OCI-LY7 (cell line): ENCODE measurements around the gene CTNNA3. TPM values are rescaled to one million over a fixed set of nuclear protein-coding genes. Genes with fewer than 3 reads are reported as not detected.
"Not testable (repeated sequence)": the region's sequence is repeated elsewhere in the genome, so short reads cannot be mapped to it uniquely, and the experiment has no call there.

Source experiments
- BruUV-seq: library from RNA; stranded (reverse); fragments of 400-500 nt; replicated peaks from 2 replicates; lab custom pipeline; 2021; lab: Mats Ljungman, UMichigan
- CTCF ChIA-PET: fragments of 300-600 bp; sonication (Branson Sonifier 250); formaldehyde crosslinking; loops from one replicate; lab custom pipeline; 2022; ENCODE audit warnings: antibody characterized with exemption; ENCODE audit not compliant: unreplicated experiment; lab: Charles Lee
- POLR2A ChIA-PET: fragments of 300-600 bp; sonication (Branson Sonifier 250); formaldehyde crosslinking; loops from one replicate; lab custom pipeline; 2022; ENCODE audit warnings: antibody characterized with exemption; lab: Charles Lee
- DNase-seq: peaks from one replicate; pipeline ENCODE4 v3.0.0-alpha.2; 2015; ENCODE audit warnings: low spot score
- H2AFZ ChIP-seq: fragments of 200-600 bp; sonication (generic), shearing (Covaris generic); 2 replicates; pipeline ENCODE4 v1.6.1; 2014; ENCODE audit warnings: mild to moderate bottlenecking, antibody characterized with exemption, low read length, moderate library complexity
- H3K27ac ChIP-seq: fragments of 200-600 bp; sonication (generic); 2 replicates; pipeline ENCODE4 v1.5.1; 2014; ENCODE audit warnings: mixed run types, low read depth, mild to moderate bottlenecking, moderate library complexity, low read length, inconsistent platforms; ENCODE audit not compliant: poor library complexity, severe bottlenecking
- H3K36me3 ChIP-seq: fragments of 200-600 bp; sonication (generic); 2 replicates; pipeline ENCODE4 v1.6.1; 2014; ENCODE audit warnings: mild to moderate bottlenecking, antibody characterized with exemption, low read length, moderate library complexity, mixed read lengths; ENCODE audit not compliant: insufficient read depth
- H3K4me1 ChIP-seq: fragments of 200-600 bp; sonication (generic); 2 replicates; pipeline ENCODE4 v1.5.1; 2014; ENCODE audit warnings: mild to moderate bottlenecking, low read length; ENCODE audit not compliant: insufficient read depth, poor library complexity, severe bottlenecking
- H3K4me2 ChIP-seq: fragments of 200-600 bp; sonication (generic); 2 replicates; pipeline ENCODE4 v1.6.1; 2014; ENCODE audit warnings: mild to moderate bottlenecking, low read length
- H3K4me3 ChIP-seq: fragments of 200-600 bp; sonication (generic); 2 replicates; pipeline ENCODE4 v1.5.1; 2014; ENCODE audit warnings: mild to moderate bottlenecking, low read depth, low read length; ENCODE audit not compliant: poor library complexity, severe bottlenecking
- H3K79me2 ChIP-seq: fragments of 200-600 bp; sonication (generic); 2 replicates; pipeline ENCODE4 v1.6.1; 2016; ENCODE audit warnings: low read depth, mild to moderate bottlenecking, low read length, moderate library complexity, mixed read lengths; ENCODE audit not compliant: insufficient read depth
- H3K9me2 ChIP-seq: fragments of 200-600 bp; sonication (generic); 2 replicates; pipeline ENCODE4 v1.6.1; 2016; ENCODE audit warnings: mild to moderate bottlenecking, low read length, mixed read lengths; ENCODE audit not compliant: insufficient read depth
- H3K9me3 ChIP-seq: fragments of 200-600 bp; sonication (generic); 2 replicates; pipeline ENCODE4 v1.6.1; 2014; ENCODE audit warnings: mild to moderate bottlenecking, mixed run types, low read length, mixed read lengths
- H4K20me1 ChIP-seq: fragments of 200-600 bp; sonication (generic); 2 replicates; pipeline ENCODE4 v1.6.1; 2014; ENCODE audit warnings: mild to moderate bottlenecking, antibody characterized with exemption, low read length, moderate library complexity, mixed read lengths; ENCODE audit not compliant: insufficient read depth
- EZH2phosphoT487 ChIP-seq: fragments of 200-600 bp; sonication (generic); IDR thresholded peaks from 2 replicates; pipeline ENCODE4 v1.6.1; 2018; ENCODE audit warnings: low read depth, borderline replicate concordance, mild to moderate bottlenecking, mixed run types, antibody characterized with exemption, low read length, moderate library complexity, mixed read lengths
- intact Hi-C: fragments of 100-400 bp; cut with micrococcal nuclease; formaldehyde crosslinking; loops from one replicate; pipeline ENCODE4 v1.10.0; 2022; ENCODE audit not compliant: unreplicated experiment
- total RNA-seq, 2 experiments: library from RNA; depleted of rRNA in 1 of 2; stranded (reverse); fragments of >200 nt in 1 of 2; shearing (Covaris generic) in 1 of 2; gene quantifications; 2 replicates each; pipeline ENCODE4 v1.2.3, GENCODE V29; 2014 to 2022
- TF ChIP-seq, protein P1 (sequence below): fragments of 200-600 bp; sonication (generic); conservative IDR thresholded peaks from 2 replicates; pipeline ENCODE4 v1.5.1; 2014; ENCODE audit warnings: mild to moderate bottlenecking, antibody characterized with exemption, low read length, moderate library complexity, mixed read lengths

The CTNNA3 gene
- total RNA-seq, 2 experiments from 2014 or later: not detected

DNA sequence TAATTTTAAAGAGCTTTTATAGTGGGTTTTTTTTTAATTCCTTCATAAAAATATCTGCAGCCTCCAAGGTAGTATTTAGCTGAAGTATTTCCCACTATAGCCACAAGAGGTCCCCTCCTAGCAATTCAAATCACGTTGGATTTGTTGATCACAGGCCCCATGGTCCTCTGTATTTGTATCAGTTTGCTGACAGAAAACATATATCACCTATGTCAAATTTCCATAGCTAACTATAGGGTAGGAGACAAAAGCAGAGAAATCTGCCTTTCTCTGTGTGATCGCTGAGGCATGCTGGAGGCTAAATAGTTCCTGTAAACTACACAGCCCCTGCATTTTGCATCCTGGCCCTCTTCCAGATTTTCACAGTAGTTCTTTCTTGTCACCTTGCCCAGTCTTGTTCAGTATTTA, 1.7 kb upstream of the CTNNA3 start:
- no TSS peak for BruUV-seq
- intact Hi-C loops: loop anchor here (1.0 kb wide), 1 partner anchor 82 kb away; no protein-coding TSS in a partner anchor

DNA sequence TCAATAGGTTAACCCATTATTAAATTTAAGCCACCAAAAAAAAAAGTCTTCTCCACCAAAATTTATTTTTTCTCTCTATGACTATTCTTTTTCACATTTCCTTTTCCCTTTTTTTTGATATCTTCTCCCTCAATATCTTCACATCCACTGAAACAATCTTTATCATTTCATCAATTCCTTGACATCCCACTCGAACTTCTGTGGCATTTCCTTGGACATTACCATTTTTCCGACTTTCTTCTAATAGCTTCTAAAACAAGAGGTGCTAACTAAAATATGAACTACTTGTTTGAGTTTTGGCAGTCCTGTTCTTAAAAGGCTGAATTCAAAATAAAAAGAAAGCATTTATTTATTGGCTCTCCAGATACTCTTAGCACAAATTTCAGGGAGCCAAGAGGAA, 684 bp upstream of the CTNNA3 start:
- Histone ChIP-seq H3K27ac (no peak overlapping the region), H3K4me2 (peak overlapping the region; percentile 47; the same call in 1 of the 2 replicates), H3K9me3 (no peaks in the 10 kb centered on the region), H3K79me2 (no peaks in the 10 kb centered on the region), H4K20me1 (no peaks in the 10 kb centered on the region), H3K36me3 (no peaks in the 10 kb centered on the region), H2AFZ (no peak overlapping the region), H3K9me2 (no peaks in the 10 kb centered on the region), H3K4me1 (peaks cover 23% of the 10 kb centered on the region), H3K4me3 (no peak overlapping the region)
- POLR2A ChIA-PET: interaction anchor here (0.6 to 3.2 kb wide), 11 partner anchors 10 to 90 kb away, joined by 3 to 46 read pairs (median 4); no protein-coding TSS in a partner anchor
- intact Hi-C loops: loop anchor here (1.0 kb wide), 1 partner anchor 83 kb away; no protein-coding TSS in a partner anchor
- TF ChIP-seq, protein P1, sequence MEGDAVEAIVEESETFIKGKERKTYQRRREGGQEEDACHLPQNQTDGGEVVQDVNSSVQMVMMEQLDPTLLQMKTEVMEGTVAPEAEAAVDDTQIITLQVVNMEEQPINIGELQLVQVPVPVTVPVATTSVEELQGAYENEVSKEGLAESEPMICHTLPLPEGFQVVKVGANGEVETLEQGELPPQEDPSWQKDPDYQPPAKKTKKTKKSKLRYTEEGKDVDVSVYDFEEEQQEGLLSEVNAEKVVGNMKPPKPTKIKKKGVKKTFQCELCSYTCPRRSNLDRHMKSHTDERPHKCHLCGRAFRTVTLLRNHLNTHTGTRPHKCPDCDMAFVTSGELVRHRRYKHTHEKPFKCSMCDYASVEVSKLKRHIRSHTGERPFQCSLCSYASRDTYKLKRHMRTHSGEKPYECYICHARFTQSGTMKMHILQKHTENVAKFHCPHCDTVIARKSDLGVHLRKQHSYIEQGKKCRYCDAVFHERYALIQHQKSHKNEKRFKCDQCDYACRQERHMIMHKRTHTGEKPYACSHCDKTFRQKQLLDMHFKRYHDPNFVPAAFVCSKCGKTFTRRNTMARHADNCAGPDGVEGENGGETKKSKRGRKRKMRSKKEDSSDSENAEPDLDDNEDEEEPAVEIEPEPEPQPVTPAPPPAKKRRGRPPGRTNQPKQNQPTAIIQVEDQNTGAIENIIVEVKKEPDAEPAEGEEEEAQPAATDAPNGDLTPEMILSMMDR: no peak
- no peak for TF ChIP-seq EZH2phosphoT487
- no TSS peak for BruUV-seq
- DNase-seq: no peak
- CTCF ChIA-PET: interaction anchor here (0.8 to 2.9 kb wide), 5 partner anchors 27 to 85 kb away, joined by 3 to 44 read pairs (median 6); no protein-coding TSS in a partner anchor

More for the DNA sequence above, 1.7 kb upstream of the CTNNA3 start:
- Histone ChIP-seq H3K79me2 (no peaks in the 10 kb centered on the region), H3K9me3 (no peaks in the 10 kb centered on the region), H3K36me3 (no peaks in the 10 kb centered on the region), H4K20me1 (no peaks in the 10 kb centered on the region), H3K4me2 (peak overlapping the region; percentile 22; the same call in 1 of the 2 replicates), H3K9me2 (no peaks in the 10 kb centered on the region), H2AFZ (peak overlapping the region; percentile 88), H3K4me3 (no peak overlapping the region), H3K4me1 (peaks cover 23% of the 10 kb centered on the region), H3K27ac (no peak overlapping the region)
- ChIA-PET POLR2A (interaction anchor here (0.6 to 3.2 kb wide), 12 partner anchors 9 to 91 kb away, joined by 3 to 46 read pairs (median 4); no protein-coding TSS in a partner anchor), CTCF (interaction anchor here (0.6 to 2.9 kb wide), 6 partner anchors 31 to 84 kb away, joined by 3 to 44 read pairs (median 4); no protein-coding TSS in a partner anchor)
- DNase-seq: peak; percentile 75
- TF ChIP-seq EZH2phosphoT487: no peak
- TF ChIP-seq, protein P1: peak; percentile 90

DNA sequence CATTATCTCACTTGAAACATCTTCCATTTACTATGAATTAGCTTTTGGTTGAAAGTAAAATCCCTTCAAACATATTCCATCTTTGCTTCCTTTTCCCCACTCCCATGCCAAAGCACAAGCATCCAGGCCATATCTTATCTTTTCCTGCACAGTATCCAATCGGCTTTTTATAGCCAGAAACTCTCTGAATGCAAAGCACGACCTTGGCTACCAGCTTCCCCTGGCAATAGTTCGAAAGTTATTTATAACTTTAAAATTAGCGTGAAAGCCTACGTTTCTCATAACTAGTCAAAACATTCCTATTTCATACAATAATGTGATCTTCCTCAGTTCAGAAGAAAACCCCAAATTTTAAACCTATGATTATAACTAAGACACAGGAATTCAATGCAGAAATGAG, 440 bp downstream of the CTNNA3 start:
- peaks cover 23% of the 10 kb centered on the region for H3K4me1 ChIP-seq
- ChIA-PET CTCF (interaction anchor here (1.0 to 2.9 kb wide), 2 partner anchors 83 to 84 kb away, joined by 4 to 44 read pairs; no protein-coding TSS in a partner anchor), POLR2A (interaction anchor here (0.6 to 3.2 kb wide), 9 partner anchors 32 to 86 kb away, joined by 3 to 46 read pairs (median 4); no protein-coding TSS in a partner anchor)
- no peak overlapping the region for H3K4me3 ChIP-seq
- no TSS peak for BruUV-seq
- H3K36me3 ChIP-seq: no peaks in the 10 kb centered on the region
- TF ChIP-seq, protein P1: no peak
- TF ChIP-seq EZH2phosphoT487: no peak
- H3K9me2 ChIP-seq: no peaks in the 10 kb centered on the region
- H3K4me2 ChIP-seq: peak overlapping the region; percentile 47
- intact Hi-C loops: no loop called here
- no peak overlapping the region for H3K27ac ChIP-seq
- no peak for DNase-seq
- no peaks in the 10 kb centered on the region for H3K79me2 ChIP-seq
- H4K20me1 ChIP-seq: no peaks in the 10 kb centered on the region
- peak overlapping the region; percentile 56 for H2AFZ ChIP-seq
- H3K9me3 ChIP-seq: no peaks in the 10 kb centered on the region

DNA sequence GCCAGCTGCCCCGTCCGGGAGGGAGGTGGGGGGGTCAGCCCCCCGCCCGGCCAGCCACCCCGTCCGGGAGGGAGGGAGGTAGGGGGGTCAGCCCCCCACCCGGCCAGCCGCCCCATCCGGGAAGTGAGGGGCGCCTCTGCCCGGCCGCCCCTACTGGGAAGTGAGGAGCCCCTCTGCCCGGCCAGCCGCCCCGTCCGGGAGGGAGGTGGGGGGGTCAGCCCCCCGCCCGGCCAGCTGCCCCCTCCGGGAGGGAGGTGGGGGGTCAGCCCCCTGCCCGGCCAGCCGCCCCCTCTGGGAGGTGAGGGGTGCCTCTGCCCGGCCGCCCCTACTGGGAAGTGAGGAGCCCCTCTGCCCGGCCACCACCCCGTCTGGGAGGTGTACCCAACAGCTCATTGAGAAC, 4.1 kb downstream of the CTNNA3 start:
- DNase-seq, H3K27ac ChIP-seq, H3K9me2 ChIP-seq, intact Hi-C loops, POLR2A ChIA-PET, CTCF ChIA-PET, H4K20me1 ChIP-seq, H3K79me2 ChIP-seq, BruUV-seq, H3K36me3 ChIP-seq, H3K4me2 ChIP-seq, H2AFZ ChIP-seq, H3K4me3 ChIP-seq, H3K9me3 ChIP-seq: not testable (repeated sequence)
- peaks cover 18% of the 10 kb centered on the region for H3K4me1 ChIP-seq
